ENCODE measurements around the gene LIMS3. TPM values are rescaled to one million over a fixed set of nuclear protein-coding genes. Genes with fewer than 3 reads are reported as not detected.
"Not testable (repeated sequence)": the region's sequence is repeated elsewhere in the genome, so short reads cannot be mapped to it uniquely, and the experiment has no call there.

The LIMS3 gene
- total RNA-seq, 2 experiments from 2014 or later: 3.3 TPM

GRCh38 chr2:109905796-109906195, 7.3 kb downstream of the LIMS3 start:
- H3K27me3 Mint-ChIP-seq; CTCF ChIA-PET; H3K27ac Mint-ChIP-seq; POLR2A ChIA-PET; H3K4me3 Mint-ChIP-seq; DNase-seq; intact Hi-C loops (cut with micrococcal nuclease); H3K36me3 Mint-ChIP-seq; H3K4me1 Mint-ChIP-seq (ENCODE audit: low read depth); H3K9me3 Mint-ChIP-seq: not testable (repeated sequence)

DNA sequence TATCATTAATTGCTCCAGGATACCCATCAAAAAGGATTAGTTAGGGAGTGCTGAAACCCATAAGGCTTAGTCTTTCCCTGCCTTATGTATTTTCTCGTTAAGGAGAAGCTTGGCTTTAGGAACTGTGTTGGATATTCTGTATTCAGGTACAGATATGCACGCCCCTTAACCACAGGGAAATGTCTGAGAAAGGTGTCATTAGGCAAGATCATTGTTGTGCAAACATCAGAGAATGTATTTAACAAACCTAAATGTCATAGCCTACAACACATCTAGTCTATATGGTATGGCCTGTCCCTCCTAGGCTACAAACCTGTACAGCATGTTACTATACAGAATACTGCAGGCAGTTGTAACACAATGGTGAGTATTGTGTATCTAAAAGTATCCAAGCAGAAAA, 10.1 kb downstream of the LIMS3 start:
- not testable (repeated sequence) for DNase-seq

DNA sequence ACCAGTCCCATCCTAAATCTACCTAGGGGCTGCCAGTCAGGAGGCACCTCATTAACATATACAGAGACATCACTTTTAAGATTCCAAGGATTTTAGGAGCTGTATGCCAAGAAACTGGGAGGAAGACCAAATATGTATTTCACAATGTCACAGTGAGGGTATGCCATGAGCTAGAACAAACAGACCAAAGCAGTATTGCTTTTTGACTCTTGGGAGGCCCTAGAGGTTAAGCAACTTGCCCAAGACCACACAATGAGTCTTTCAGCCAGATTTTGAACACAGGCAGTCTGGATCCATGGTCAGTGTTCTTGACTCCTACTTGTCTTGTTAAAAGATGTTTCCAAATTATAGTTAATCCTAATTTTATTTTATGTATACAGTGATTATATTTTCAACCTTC, 12.3 kb downstream of the LIMS3 start:
- CTCF ChIA-PET; DNase-seq; intact Hi-C loops (cut with micrococcal nuclease); H3K36me3 Mint-ChIP-seq; H3K4me3 Mint-ChIP-seq; H3K27ac Mint-ChIP-seq; H3K27me3 Mint-ChIP-seq; H3K4me1 Mint-ChIP-seq (ENCODE audit: low read depth); POLR2A ChIA-PET; H3K9me3 Mint-ChIP-seq: not testable (repeated sequence)

More for the DNA sequence above, 10.1 kb downstream of the LIMS3 start:
- H3K36me3 Mint-ChIP-seq; CTCF ChIA-PET; H3K4me1 Mint-ChIP-seq (ENCODE audit: low read depth); H3K4me3 Mint-ChIP-seq; H3K9me3 Mint-ChIP-seq; H3K27ac Mint-ChIP-seq; POLR2A ChIA-PET; H3K27me3 Mint-ChIP-seq; intact Hi-C loops (cut with micrococcal nuclease): not testable (repeated sequence)

GRCh38 chr2:109913911-109914310, 15.4 kb downstream of the LIMS3 start:
- H3K27ac Mint-ChIP-seq; H3K27me3 Mint-ChIP-seq; intact Hi-C loops (cut with micrococcal nuclease); H3K4me3 Mint-ChIP-seq; DNase-seq; H3K4me1 Mint-ChIP-seq (ENCODE audit: low read depth); H3K36me3 Mint-ChIP-seq; H3K9me3 Mint-ChIP-seq; CTCF ChIA-PET; POLR2A ChIA-PET: not testable (repeated sequence)

DNA sequence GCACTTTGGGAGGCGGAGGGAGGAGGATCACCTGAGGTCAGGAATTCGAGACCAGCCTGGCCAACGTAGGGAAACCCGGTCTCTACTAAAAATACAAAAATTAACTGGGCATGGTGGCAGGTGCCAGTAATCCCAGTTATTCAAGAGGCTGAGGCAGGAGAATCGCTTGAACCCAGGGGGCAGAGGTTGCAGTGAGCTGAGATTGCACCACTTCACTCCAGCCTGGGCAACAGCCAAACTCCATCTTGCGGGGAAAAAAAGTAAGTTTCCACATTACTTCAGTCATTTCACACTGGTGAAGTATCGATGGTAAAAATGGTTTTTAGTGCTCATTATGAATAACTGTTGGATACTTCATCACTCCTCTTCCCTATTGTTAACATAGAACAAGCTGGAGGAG, 16.1 kb downstream of the LIMS3 start:
- H3K4me1 Mint-ChIP-seq (ENCODE audit: low read depth); H3K27ac Mint-ChIP-seq; intact Hi-C loops (cut with micrococcal nuclease); CTCF ChIA-PET; H3K4me3 Mint-ChIP-seq; DNase-seq; POLR2A ChIA-PET; H3K9me3 Mint-ChIP-seq; H3K36me3 Mint-ChIP-seq; H3K27me3 Mint-ChIP-seq: not testable (repeated sequence)

- H3K36me3 Mint-ChIP-seq; H3K27ac Mint-ChIP-seq; CTCF ChIA-PET; H3K4me3 Mint-ChIP-seq; H3K27me3 Mint-ChIP-seq; H3K4me1 Mint-ChIP-seq (ENCODE audit: low read depth); POLR2A ChIA-PET; intact Hi-C loops (cut with micrococcal nuclease); H3K9me3 Mint-ChIP-seq; DNase-seq: not testable (repeated sequence)
These were observed 17.3 kb downstream of the LIMS3 start for GRCh38 chr2:109915830-109916229.

DNA sequence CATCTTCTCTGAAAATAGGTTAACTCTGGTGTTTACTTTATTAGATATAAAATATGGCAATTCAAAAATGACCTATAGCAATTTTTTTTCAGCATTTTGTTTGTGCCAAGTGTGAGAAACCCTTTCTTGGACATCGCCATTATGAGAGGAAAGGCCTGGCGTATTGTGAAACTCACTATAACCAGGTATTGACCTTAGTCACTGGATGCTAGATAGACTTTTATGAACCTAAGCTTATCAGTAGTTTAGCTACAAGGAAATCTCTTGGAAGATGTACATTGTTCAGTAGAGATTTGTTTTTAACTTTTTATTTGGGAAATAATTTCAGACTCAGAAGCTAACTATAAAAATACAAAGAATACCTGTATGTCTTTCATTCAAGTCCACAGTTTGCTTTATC, 21.7 kb downstream of the LIMS3 start:
- H3K4me1 Mint-ChIP-seq (ENCODE audit: low read depth); H3K4me3 Mint-ChIP-seq; intact Hi-C loops (cut with micrococcal nuclease): not testable (repeated sequence)

DNA sequence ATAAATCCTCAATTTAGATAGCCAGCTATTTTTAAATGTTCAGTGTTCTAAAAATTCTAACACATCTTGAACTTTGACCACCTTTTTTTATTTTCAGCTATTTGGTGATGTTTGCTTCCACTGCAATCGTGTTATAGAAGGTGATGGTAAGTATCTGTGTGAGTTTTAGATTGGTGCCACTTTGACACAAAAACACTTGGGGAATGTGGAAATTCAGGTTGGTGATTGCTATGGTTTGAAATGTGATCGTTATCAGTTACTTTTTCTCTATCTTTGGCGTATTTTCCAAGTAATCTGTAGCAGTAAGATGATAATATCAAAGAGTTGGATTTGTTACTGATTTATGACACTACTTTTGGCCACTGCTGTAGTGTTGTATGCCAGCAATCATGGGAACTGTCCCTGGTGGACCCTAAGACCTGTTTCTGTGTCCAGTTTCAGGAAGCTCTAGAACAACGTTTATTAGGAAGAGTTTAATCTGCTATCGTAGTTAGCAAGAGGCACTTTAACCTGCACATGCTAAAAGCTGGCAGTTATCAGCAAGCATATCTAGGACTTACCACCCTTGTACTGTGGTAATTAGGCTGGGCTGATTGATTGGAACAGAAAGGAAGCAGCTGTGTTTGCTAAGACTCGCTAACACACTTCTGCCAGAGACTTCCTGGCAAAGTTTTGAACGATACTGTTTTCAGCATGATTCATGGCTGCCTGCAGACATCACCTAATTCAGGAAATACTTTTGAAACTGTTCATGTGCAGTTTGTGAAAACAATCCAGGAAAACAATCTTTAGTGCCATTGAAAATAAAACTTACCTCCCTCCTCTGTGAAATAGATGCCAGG, 23.3 kb downstream of the LIMS3 start:
- POLR2A ChIA-PET; DNase-seq; intact Hi-C loops (cut with micrococcal nuclease); H3K27me3 Mint-ChIP-seq; CTCF ChIA-PET; H3K4me3 Mint-ChIP-seq; H3K36me3 Mint-ChIP-seq; H3K27ac Mint-ChIP-seq; H3K9me3 Mint-ChIP-seq; H3K4me1 Mint-ChIP-seq (ENCODE audit: low read depth): not testable (repeated sequence)

More for the DNA sequence above, 21.7 kb downstream of the LIMS3 start:
- H3K36me3 Mint-ChIP-seq, H3K9me3 Mint-ChIP-seq, H3K27ac Mint-ChIP-seq, DNase-seq, POLR2A ChIA-PET, CTCF ChIA-PET, H3K27me3 Mint-ChIP-seq: not testable (repeated sequence)

GRCh38 chr2:109924481-109924880, 26.0 kb downstream of the LIMS3 start:
- intact Hi-C loops (cut with micrococcal nuclease); H3K27me3 Mint-ChIP-seq; H3K36me3 Mint-ChIP-seq; H3K4me3 Mint-ChIP-seq; DNase-seq; H3K27ac Mint-ChIP-seq; POLR2A ChIA-PET; CTCF ChIA-PET; H3K4me1 Mint-ChIP-seq (ENCODE audit: low read depth); H3K9me3 Mint-ChIP-seq: not testable (repeated sequence)

GRCh38 chr2:109927803-109928202, 29.3 kb downstream of the LIMS3 start:
- POLR2A ChIA-PET; H3K36me3 Mint-ChIP-seq; CTCF ChIA-PET; H3K27me3 Mint-ChIP-seq; H3K27ac Mint-ChIP-seq; H3K4me1 Mint-ChIP-seq (ENCODE audit: low read depth); H3K9me3 Mint-ChIP-seq; intact Hi-C loops (cut with micrococcal nuclease); DNase-seq; H3K4me3 Mint-ChIP-seq: not testable (repeated sequence)

DNA sequence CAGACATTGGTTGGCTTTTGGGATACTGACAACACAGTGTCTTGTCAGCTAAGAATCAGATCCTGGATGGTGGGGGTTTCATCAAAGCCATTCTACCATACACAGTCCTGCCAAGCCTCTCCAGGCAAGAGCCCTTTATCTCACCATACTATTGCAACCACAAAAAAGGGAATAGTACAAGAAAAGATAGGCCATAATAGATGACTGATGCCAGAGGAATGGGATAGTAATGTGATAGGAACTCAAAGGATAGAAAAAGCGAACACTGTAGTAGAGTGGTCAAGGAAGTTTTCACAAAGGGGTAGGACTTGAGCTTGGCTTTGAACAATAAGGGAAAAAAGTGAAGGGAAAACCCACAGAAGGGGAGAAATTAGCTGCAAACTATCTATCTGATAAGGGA, 30.7 kb downstream of the LIMS3 start:
- CTCF ChIA-PET; H3K9me3 Mint-ChIP-seq; DNase-seq; H3K36me3 Mint-ChIP-seq; H3K4me1 Mint-ChIP-seq (ENCODE audit: low read depth); H3K4me3 Mint-ChIP-seq; POLR2A ChIA-PET; H3K27ac Mint-ChIP-seq; H3K27me3 Mint-ChIP-seq; intact Hi-C loops (cut with micrococcal nuclease): not testable (repeated sequence)

DNA sequence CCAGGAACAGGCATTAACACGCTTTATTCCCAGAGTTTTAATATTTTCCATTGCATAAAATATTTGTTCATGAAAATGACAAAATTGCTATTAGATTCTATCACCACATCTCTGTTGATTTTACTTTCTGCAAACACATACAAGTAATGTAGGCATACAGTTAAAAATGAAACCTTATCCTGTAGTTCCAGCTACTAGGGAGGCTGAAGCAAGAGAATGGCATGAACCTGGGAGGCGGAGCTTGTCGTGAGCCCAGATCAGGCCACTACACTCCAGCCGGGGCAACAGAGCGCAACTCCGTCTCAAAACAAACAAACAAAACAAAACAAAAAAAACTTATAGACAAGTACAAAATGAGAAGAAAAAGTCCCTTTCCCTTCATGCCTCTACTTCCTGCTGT, 38.0 kb downstream of the LIMS3 start:
- intact Hi-C loops (cut with micrococcal nuclease); H3K36me3 Mint-ChIP-seq; CTCF ChIA-PET; H3K9me3 Mint-ChIP-seq; H3K27me3 Mint-ChIP-seq; POLR2A ChIA-PET; H3K27ac Mint-ChIP-seq; H3K4me3 Mint-ChIP-seq; DNase-seq; H3K4me1 Mint-ChIP-seq (ENCODE audit: low read depth): not testable (repeated sequence)

- H3K27me3 Mint-ChIP-seq; H3K36me3 Mint-ChIP-seq; H3K4me3 Mint-ChIP-seq; CTCF ChIA-PET; H3K27ac Mint-ChIP-seq; POLR2A ChIA-PET; intact Hi-C loops (cut with micrococcal nuclease); H3K4me1 Mint-ChIP-seq (ENCODE audit: low read depth); DNase-seq; H3K9me3 Mint-ChIP-seq: not testable (repeated sequence)
These were observed 46.9 kb downstream of the LIMS3 start for GRCh38 chr2:109945362-109945761.

All from activated CD4-positive, alpha-beta memory T cell treated with anti-CD3 and anti-CD28 coated beads for 36 hours (primary cell).